OCI-LY7 (cell line): ENCODE measurements around the gene PTPRJ. TPM values are rescaled to one million over a fixed set of nuclear protein-coding genes. Genes with fewer than 3 reads are reported as not detected.

ENCODE experiments used
- BruUV-seq: library from RNA; stranded (reverse); fragments of 400-500 nt; replicated peaks from 2 replicates; lab custom pipeline; 2021; lab: Mats Ljungman, UMichigan
- CTCF ChIA-PET: fragments of 300-600 bp; sonication (Branson Sonifier 250); formaldehyde crosslinking; loops from one replicate; lab custom pipeline; 2022; ENCODE audit warnings: antibody characterized with exemption; ENCODE audit not compliant: unreplicated experiment; lab: Charles Lee
- POLR2A ChIA-PET: fragments of 300-600 bp; sonication (Branson Sonifier 250); formaldehyde crosslinking; loops from one replicate; lab custom pipeline; 2022; ENCODE audit warnings: antibody characterized with exemption; lab: Charles Lee
- DNase-seq: peaks from one replicate; pipeline ENCODE4 v3.0.0-alpha.2; 2015; ENCODE audit warnings: low spot score
- H2AFZ ChIP-seq: fragments of 200-600 bp; sonication (generic), shearing (Covaris generic); 2 replicates; pipeline ENCODE4 v1.6.1; 2014; ENCODE audit warnings: mild to moderate bottlenecking, antibody characterized with exemption, low read length, moderate library complexity
- H3K27ac ChIP-seq: fragments of 200-600 bp; sonication (generic); 2 replicates; pipeline ENCODE4 v1.5.1; 2014; ENCODE audit warnings: mixed run types, low read depth, mild to moderate bottlenecking, moderate library complexity, low read length, inconsistent platforms; ENCODE audit not compliant: poor library complexity, severe bottlenecking
- H3K36me3 ChIP-seq: fragments of 200-600 bp; sonication (generic); 2 replicates; pipeline ENCODE4 v1.6.1; 2014; ENCODE audit warnings: mild to moderate bottlenecking, antibody characterized with exemption, low read length, moderate library complexity, mixed read lengths; ENCODE audit not compliant: insufficient read depth
- H3K4me1 ChIP-seq: fragments of 200-600 bp; sonication (generic); 2 replicates; pipeline ENCODE4 v1.5.1; 2014; ENCODE audit warnings: mild to moderate bottlenecking, low read length; ENCODE audit not compliant: insufficient read depth, poor library complexity, severe bottlenecking
- H3K4me2 ChIP-seq: fragments of 200-600 bp; sonication (generic); 2 replicates; pipeline ENCODE4 v1.6.1; 2014; ENCODE audit warnings: mild to moderate bottlenecking, low read length
- H3K4me3 ChIP-seq: fragments of 200-600 bp; sonication (generic); 2 replicates; pipeline ENCODE4 v1.5.1; 2014; ENCODE audit warnings: mild to moderate bottlenecking, low read depth, low read length; ENCODE audit not compliant: poor library complexity, severe bottlenecking
- H3K79me2 ChIP-seq: fragments of 200-600 bp; sonication (generic); 2 replicates; pipeline ENCODE4 v1.6.1; 2016; ENCODE audit warnings: low read depth, mild to moderate bottlenecking, low read length, moderate library complexity, mixed read lengths; ENCODE audit not compliant: insufficient read depth
- H3K9me2 ChIP-seq: fragments of 200-600 bp; sonication (generic); 2 replicates; pipeline ENCODE4 v1.6.1; 2016; ENCODE audit warnings: mild to moderate bottlenecking, low read length, mixed read lengths; ENCODE audit not compliant: insufficient read depth
- H3K9me3 ChIP-seq: fragments of 200-600 bp; sonication (generic); 2 replicates; pipeline ENCODE4 v1.6.1; 2014; ENCODE audit warnings: mild to moderate bottlenecking, mixed run types, low read length, mixed read lengths
- H4K20me1 ChIP-seq: fragments of 200-600 bp; sonication (generic); 2 replicates; pipeline ENCODE4 v1.6.1; 2014; ENCODE audit warnings: mild to moderate bottlenecking, antibody characterized with exemption, low read length, moderate library complexity, mixed read lengths; ENCODE audit not compliant: insufficient read depth
- CTCF ChIP-seq: fragments of 200-600 bp; sonication (generic); conservative IDR thresholded peaks from 2 replicates; pipeline ENCODE4 v1.5.1; 2014; ENCODE audit warnings: mild to moderate bottlenecking, antibody characterized with exemption, low read length, moderate library complexity, mixed read lengths
- EZH2phosphoT487 ChIP-seq: fragments of 200-600 bp; sonication (generic); IDR thresholded peaks from 2 replicates; pipeline ENCODE4 v1.6.1; 2018; ENCODE audit warnings: low read depth, borderline replicate concordance, mild to moderate bottlenecking, mixed run types, antibody characterized with exemption, low read length, moderate library complexity, mixed read lengths
- intact Hi-C: fragments of 100-400 bp; cut with micrococcal nuclease; formaldehyde crosslinking; loops from one replicate; pipeline ENCODE4 v1.10.0; 2022; ENCODE audit not compliant: unreplicated experiment
- total RNA-seq, 2 experiments: library from RNA; depleted of rRNA in 1 of 2; stranded (reverse); fragments of >200 nt in 1 of 2; shearing (Covaris generic) in 1 of 2; gene quantifications; 2 replicates each; pipeline ENCODE4 v1.2.3, GENCODE V29; 2014 to 2022

Gene PTPRJ
- total RNA-seq, 2 experiments from 2014 or later: 5.4 to 28.3 TPM

GRCh38 chr11:48168815-48169214 is 188.5 kb downstream of the PTPRJ start:
- Histone ChIP-seq H3K9me3 (no peaks in the 10 kb centered on the region), H3K4me3 (no peak overlapping the region), H2AFZ (no peak overlapping the region), H4K20me1 (no peaks in the 10 kb centered on the region), H3K27ac (no peak overlapping the region), H3K4me2 (no peak overlapping the region), H3K4me1 (peaks cover 12% of the 10 kb centered on the region), H3K36me3 (peaks cover 22% of the 10 kb centered on the region; the same call in 1 of the 2 replicates), H3K79me2 (no peaks in the 10 kb centered on the region), H3K9me2 (no peaks in the 10 kb centered on the region)
- intact Hi-C loops: no loop called here
- TF ChIP-seq EZH2phosphoT487 (no peak), CTCF (no peak)
- no peak for DNase-seq
- BruUV-seq: no TSS peak
- ChIA-PET CTCF (no interaction called here), POLR2A (no interaction called here)

- intact Hi-C loops: no loop called here
- H3K79me2 ChIP-seq: no peaks in the 10 kb centered on the region
- BruUV-seq: no TSS peak
- POLR2A ChIA-PET: no interaction called here
- H2AFZ ChIP-seq: no peak overlapping the region
- DNase-seq: no peak
- CTCF ChIA-PET: no interaction called here
- TF ChIP-seq EZH2phosphoT487 (no peak), CTCF (no peak)
- H3K4me1 ChIP-seq: peaks cover 12% of the 10 kb centered on the region
- no peaks in the 10 kb centered on the region for H4K20me1 ChIP-seq
- no peak overlapping the region for H3K27ac ChIP-seq
- H3K36me3 ChIP-seq: peaks cover 17% of the 10 kb centered on the region; the same call in 1 of the 2 replicates
- no peak overlapping the region for H3K4me2 ChIP-seq
- H3K9me3 ChIP-seq: no peaks in the 10 kb centered on the region
- no peak overlapping the region for H3K4me3 ChIP-seq
- no peaks in the 10 kb centered on the region for H3K9me2 ChIP-seq
Measured at GRCh38 chr11:48169259-48169658, 188.9 kb downstream of the PTPRJ start.

GRCh38 chr11:48169717-48170116 is 189.4 kb downstream of the PTPRJ start:
- Histone ChIP-seq H4K20me1 (no peaks in the 10 kb centered on the region), H3K4me2 (no peak overlapping the region), H3K9me2 (no peaks in the 10 kb centered on the region), H3K27ac (no peak overlapping the region), H3K4me1 (peaks cover 12% of the 10 kb centered on the region), H3K36me3 (peaks cover 15% of the 10 kb centered on the region; the same call in 1 of the 2 replicates), H3K79me2 (no peaks in the 10 kb centered on the region), H3K4me3 (no peak overlapping the region), H2AFZ (no peak overlapping the region), H3K9me3 (no peaks in the 10 kb centered on the region)
- no peak for DNase-seq
- TSS peak; percentile 50 for BruUV-seq
- ChIA-PET POLR2A (no interaction called here), CTCF (no interaction called here)
- intact Hi-C loops: loop anchor here (10.0 kb wide), 1 partner anchor 135 kb away; the partner anchor contains the start of gene OR4S1
- TF ChIP-seq EZH2phosphoT487 (no peak), CTCF (no peak)
